Fibroblast of pulmonary artery (primary cell): ENCODE results near the gene ALPG.
A peak's percentile ranks its signal among the peaks of the same experiment; 100 is the strongest.

Experiments used
- DNase-seq: peaks from one replicate; pipeline ENCODE4 v3.0.0-alpha.2; 2010; ENCODE audit warnings: low read depth
- H3K4me3 ChIP-seq: replicated peaks from 2 replicates; pipeline ENCODE4 v1.5.1; 2011; ENCODE audit warnings: low read depth, mild to moderate bottlenecking, control low read depth, low read length, moderate library complexity
- TF ChIP-seq, protein P1 (sequence below): IDR thresholded peaks from 2 replicates; pipeline ENCODE4 v1.5.1; 2011; ENCODE audit warnings: mild to moderate bottlenecking, control low read depth, low read length, inconsistent platforms; ENCODE audit errors: missing control alignments

ALPG gene

DNA sequence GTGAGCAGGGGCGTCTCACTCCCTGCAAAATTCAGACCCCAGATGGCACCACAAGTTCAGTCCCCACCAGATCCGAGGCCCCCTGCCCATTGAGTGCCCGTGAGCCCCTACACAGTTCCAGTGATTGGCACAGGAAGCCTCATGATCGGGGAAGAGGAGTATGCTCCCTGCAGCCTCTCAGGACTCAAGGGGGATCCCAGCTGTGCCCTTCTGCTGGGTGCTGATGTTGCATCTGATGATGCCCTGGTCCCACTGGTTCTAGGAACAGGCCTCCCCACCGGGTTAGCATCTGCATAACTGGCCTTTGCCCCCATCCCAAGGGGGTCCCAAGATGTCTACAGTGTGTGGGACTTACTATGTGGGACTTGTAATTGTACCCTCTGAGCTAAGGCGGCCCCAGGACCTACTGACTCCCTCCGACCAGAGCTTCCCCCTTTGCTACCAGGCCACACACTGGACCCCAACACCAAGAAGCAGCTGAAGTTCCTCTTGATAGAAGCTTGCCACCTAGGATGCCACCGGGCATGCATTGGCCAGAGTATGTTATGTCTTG is 8.6 kb downstream of the ALPG start:
- TF ChIP-seq, protein P1, sequence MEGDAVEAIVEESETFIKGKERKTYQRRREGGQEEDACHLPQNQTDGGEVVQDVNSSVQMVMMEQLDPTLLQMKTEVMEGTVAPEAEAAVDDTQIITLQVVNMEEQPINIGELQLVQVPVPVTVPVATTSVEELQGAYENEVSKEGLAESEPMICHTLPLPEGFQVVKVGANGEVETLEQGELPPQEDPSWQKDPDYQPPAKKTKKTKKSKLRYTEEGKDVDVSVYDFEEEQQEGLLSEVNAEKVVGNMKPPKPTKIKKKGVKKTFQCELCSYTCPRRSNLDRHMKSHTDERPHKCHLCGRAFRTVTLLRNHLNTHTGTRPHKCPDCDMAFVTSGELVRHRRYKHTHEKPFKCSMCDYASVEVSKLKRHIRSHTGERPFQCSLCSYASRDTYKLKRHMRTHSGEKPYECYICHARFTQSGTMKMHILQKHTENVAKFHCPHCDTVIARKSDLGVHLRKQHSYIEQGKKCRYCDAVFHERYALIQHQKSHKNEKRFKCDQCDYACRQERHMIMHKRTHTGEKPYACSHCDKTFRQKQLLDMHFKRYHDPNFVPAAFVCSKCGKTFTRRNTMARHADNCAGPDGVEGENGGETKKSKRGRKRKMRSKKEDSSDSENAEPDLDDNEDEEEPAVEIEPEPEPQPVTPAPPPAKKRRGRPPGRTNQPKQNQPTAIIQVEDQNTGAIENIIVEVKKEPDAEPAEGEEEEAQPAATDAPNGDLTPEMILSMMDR: no peak
- DNase-seq: no peak
- H3K4me3 ChIP-seq: no peak overlapping the region

DNA sequence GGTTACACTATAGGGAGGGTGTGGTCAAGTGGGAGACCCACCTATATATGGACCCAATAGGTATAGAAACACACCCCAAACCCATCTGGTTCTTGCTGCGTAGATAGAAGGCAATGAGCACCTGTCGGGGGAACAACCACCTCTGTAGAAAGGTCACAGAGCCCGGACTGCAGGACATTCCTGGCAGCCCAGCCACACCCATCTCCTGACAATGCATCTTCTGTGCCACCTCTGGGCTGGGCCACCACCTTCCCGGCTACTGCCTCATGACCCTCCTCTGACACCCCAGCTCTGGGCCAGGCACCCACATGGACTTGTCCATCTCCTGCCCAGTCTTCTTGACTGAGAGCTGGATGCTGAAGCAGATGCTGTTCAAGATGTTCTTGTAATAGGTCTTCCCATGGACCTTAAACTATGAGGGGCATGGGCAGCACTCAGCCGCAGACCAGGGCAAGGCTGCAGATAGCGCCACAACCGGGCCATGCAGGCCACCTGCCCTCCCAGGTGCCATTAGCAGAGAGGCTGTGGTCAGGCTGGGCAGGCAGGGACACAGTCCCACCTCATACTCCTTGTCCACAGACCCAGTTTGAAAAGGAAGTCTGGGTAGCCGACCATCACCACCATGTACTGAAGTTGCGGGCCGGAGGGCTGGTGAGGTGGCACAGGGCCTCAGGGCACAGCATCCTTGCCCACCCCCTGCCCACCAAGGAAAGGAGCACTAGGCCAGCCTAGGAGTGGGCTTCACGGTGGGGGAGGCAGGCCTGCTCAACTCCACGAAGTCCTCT is 9.3 kb downstream of the ALPG start:
- DNase-seq: no peak
- no peak overlapping the region for H3K4me3 ChIP-seq
- TF ChIP-seq, protein P1: no peak

DNA sequence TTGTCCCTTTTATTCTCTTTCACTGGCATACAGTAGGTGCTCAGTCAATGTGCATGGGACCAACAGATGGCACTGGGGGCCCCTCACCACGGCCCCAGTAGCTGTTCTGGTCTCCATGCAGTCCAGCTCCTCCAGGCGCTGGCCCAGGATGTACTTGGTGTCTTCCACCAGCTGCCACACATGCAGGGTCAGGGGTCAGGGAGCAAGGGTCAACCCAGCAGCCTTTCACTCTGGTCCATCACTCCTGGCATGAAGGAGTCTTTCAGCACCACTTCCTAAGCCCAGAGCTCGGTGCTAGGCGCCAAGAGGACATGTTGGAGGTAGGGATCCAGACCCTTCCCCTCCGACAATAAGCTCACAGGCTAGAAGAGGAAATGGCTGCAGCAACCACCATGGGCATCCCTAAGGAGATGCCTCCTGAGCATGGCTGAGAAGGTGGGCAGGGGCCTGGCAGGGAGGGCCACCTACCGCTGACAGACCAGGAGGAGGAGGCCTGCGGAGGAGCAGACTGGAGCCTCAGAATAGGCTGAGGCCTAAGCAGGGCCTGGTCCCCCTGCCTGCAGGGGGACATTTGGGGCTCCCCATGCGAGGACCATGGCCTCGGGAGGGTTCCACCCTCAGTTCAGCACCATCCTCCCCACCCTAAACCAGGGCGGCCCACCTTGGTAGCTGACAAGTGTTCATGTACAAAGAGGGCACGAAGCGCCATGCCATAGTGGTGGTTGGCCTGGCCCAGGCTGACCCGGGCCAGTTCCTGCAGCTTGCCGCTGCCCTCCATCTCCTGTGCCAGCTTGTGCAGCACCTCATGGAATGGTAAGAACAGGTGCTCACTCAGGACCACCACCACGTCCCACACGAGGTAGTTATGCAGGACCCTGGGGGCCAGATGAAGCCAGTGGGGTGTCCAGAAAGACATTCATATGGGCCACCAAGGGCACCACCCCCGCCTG is 10.2 kb downstream of the ALPG start:
- TF ChIP-seq, protein P1: no peak
- no peak overlapping the region for H3K4me3 ChIP-seq
- DNase-seq: no peak

DNA sequence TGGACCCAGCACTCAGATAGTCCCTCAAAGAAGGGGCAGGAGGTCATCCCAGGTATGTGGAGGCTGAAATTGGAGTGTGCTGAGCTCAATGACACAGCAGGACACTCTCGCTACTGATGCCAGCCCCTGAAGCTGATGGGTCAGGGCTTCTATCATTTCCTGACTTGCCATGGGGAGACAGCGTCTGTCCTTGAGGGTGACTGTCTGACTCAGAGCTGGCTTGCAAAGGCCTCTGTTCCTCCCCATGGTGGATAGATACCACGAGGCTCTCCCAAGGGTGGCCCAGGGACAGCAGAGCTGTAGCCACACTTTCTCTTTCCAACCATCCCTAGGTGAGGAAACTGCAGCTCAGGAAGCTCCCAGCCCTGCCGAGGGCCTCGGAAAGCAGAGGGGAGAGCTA is 10.8 kb downstream of the ALPG start:
- DNase-seq: no peak
- TF ChIP-seq, protein P1: no peak
- no peak overlapping the region for H3K4me3 ChIP-seq

DNA sequence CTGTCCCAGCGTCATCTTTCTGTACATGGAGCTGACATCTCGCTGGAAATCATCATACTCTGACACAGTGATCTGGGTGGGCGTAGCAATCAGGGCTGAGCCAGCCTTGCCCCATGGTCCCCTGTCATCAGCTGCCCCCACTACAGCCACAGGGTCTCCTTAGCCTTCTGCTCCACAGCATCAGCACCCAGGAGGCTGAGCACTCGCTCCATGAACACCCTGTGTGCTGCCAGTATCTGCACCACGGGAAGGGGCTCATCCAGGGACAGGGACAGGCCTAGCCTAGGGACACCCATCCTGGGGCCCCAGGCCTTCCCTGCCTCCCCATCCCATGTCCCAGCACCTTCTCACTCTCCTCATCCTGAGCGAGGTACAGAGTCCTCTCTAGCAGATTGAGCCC is 11.4 kb downstream of the ALPG start:
- TF ChIP-seq, protein P1: no peak
- H3K4me3 ChIP-seq: no peak overlapping the region
- no peak for DNase-seq

DNA sequence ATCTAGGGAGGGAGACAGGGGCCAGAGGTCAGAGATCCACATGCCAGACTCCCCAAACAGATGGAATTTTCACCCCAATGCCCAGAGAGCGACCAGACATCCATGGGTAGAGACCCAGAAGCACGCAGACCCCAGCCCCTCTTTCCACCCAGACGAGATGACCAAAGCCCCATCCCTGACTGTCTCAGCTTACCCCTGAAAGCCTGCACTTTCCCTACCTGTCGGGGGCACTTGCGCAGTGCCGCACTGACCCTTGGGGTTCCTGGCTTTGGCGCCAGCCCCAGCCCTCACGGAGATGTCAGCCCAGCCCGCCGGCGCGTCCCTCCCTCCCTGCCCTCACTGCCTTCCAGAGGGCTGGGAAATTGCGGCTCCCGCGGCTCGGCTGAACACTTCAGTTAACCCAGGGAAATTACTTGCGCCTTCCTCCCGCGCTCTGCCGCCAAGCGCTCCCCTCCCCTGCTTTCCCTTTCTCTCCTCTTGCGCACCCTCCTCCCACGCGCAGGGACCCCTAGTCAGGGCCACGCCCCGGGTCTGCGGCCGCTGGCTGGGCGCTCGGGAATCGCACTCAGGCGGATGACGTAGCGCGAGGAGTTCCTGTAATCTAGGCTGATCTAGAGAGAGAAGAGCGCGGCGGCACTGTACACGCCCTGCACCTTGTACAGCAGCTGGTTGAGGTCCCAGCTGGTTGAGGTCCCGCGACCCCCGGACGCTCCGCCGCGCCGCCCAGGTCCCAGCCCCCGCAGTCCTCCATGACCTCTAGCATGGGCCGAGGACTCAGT is 12.0 kb downstream of the ALPG start:
- TF ChIP-seq, protein P1: no peak
- H3K4me3 ChIP-seq: no peak overlapping the region
- peak; percentile 3 for DNase-seq
